Lower lobe of right lung (tissue), 2 donors: ENCODE data around the gene TMEM132D. TPM values are rescaled to one million over a fixed set of nuclear protein-coding genes. Genes with fewer than 3 reads are reported as not detected.

ENCODE experiments used
- ATAC-seq, 2 donors: fragments of 200-7000 bp; cut with Tn5 transposase; one replicate each; pipeline ENCODE4 v1.9.1; 2020 to 2022; ENCODE audit warnings: mild to moderate bottlenecking in 2 of 2, moderate library complexity in 2 of 2
- DNase-seq: peaks from one replicate; pipeline ENCODE4 v3.0.0-alpha.2; 2020
- H3K27ac ChIP-seq: fragments of 200-600 bp; one replicate; pipeline ENCODE4 v1.8.0; 2022
- H3K27me3 ChIP-seq: fragments of 200-600 bp; one replicate; pipeline ENCODE4 v1.8.0; 2022; ENCODE audit warnings: low read depth
- H3K36me3 ChIP-seq: fragments of 200-600 bp; one replicate; pipeline ENCODE4 v1.8.0; 2022; ENCODE audit warnings: mild to moderate bottlenecking
- H3K4me1 ChIP-seq: fragments of 200-600 bp; one replicate; pipeline ENCODE4 v1.8.0; 2022
- H3K4me3 ChIP-seq: fragments of 200-600 bp; one replicate; pipeline ENCODE4 v1.8.0; 2022; ENCODE audit warnings: mild to moderate bottlenecking
- H3K9me3 ChIP-seq: fragments of 200-600 bp; one replicate; pipeline ENCODE4 v1.8.0; 2022
- intact Hi-C: fragments of 100-400 bp; cut with DNase I; formaldehyde crosslinking; loops from one replicate; pipeline ENCODE4 v1.11.0; 2022
- total RNA-seq: library from RNA; stranded (reverse); fragmentation: NEBNext Ultra II Directional; extraction: Animal tissue kit (Norgen Biotek cat#: 25700); gene quantifications from one replicate; pipeline ENCODE4 v1.2.1, GENCODE V29; 2021
- TF ChIP-seq, protein P1 (sequence below): fragments of 200-600 bp; IDR thresholded peaks from one replicate; pipeline ENCODE4 v1.8.0; 2022; ENCODE audit warnings: antibody characterized with exemption, mild to moderate bottlenecking
- donor health status: DM: no; HTN: yes; CAD: no; lungs with severe emphysema.

The TMEM132D gene
- total RNA-seq, 1 donor from 2014 or later = 0.06 TPM

DNA sequence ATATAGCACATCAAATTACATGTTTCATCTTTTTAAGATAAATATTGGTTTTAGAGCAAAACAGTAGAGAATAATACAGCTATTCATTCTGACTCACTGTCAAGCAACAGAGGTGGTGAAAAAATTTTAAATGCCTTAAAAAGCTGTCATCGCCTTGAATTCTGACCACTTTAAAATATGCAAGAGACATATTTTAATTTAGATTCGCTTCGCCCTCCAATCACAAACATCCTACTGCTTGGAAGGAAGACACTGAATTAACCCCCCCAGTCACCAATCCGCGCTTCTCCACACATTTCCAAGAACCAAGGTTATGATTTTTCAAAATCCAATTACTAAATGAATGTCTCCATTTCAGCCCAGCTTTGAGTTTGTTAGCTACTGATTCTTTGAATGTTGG lies 112.4 kb downstream of the TMEM132D start:
- Histone ChIP-seq H3K36me3 (no peaks in the 10 kb centered on the region), H3K27me3 (no peaks in the 10 kb centered on the region), H3K9me3 (no peaks in the 10 kb centered on the region), H3K27ac (no peak overlapping the region), H3K4me1 (no peaks in the 10 kb centered on the region), H3K4me3 (no peak overlapping the region)
- ATAC-seq (no peak), DNase-seq (no peak)
- TF ChIP-seq, protein P1, sequence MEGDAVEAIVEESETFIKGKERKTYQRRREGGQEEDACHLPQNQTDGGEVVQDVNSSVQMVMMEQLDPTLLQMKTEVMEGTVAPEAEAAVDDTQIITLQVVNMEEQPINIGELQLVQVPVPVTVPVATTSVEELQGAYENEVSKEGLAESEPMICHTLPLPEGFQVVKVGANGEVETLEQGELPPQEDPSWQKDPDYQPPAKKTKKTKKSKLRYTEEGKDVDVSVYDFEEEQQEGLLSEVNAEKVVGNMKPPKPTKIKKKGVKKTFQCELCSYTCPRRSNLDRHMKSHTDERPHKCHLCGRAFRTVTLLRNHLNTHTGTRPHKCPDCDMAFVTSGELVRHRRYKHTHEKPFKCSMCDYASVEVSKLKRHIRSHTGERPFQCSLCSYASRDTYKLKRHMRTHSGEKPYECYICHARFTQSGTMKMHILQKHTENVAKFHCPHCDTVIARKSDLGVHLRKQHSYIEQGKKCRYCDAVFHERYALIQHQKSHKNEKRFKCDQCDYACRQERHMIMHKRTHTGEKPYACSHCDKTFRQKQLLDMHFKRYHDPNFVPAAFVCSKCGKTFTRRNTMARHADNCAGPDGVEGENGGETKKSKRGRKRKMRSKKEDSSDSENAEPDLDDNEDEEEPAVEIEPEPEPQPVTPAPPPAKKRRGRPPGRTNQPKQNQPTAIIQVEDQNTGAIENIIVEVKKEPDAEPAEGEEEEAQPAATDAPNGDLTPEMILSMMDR = no peak
- intact Hi-C loops = no loop called here

DNA sequence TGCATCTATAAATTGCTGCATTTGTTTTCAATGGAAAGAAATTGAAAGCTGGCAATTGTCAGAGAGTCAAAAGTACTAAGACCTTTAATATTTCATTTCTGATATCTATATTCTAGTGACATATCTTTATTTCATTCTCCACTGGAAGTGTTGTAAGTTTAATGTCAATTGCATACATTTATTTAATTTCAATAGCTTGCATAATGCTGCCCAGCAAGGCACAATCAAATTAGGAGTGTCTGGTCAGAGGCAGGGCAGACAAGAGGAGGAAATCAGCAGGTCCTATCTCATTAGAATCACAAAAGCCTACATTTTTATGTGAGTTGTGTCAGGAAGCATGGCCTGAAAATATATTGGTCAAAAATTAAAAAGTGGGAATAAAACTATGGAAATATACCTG lies 112.9 kb downstream of the TMEM132D start:
- Histone ChIP-seq H3K27me3 (no peaks in the 10 kb centered on the region), H3K4me3 (no peak overlapping the region), H3K36me3 (no peaks in the 10 kb centered on the region), H3K9me3 (no peaks in the 10 kb centered on the region), H3K4me1 (no peaks in the 10 kb centered on the region), H3K27ac (no peak overlapping the region)
- TF ChIP-seq, protein P1 = no peak
- DNase-seq (no peak), ATAC-seq (no peak)
- intact Hi-C loops = no loop called here

DNA sequence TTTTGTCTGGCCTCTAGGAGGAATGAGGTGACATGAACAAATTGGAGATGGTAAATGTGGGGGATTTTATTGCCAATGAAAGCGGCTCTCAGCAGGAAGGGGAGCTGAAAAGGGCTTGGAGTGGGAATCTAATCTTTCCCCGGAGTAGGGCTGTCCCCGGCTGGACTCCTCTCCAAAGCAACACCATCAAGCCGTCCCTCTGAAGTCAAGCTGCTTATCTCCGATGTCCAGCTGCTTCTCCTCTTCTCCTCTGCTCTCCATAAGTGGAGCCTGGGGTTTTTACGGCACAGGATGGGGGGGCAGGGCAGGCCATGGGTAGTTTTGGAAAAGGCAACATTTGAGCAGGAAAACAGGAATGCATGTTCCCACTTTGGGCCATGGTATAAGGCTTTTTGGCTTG lies 113.5 kb downstream of the TMEM132D start:
- Histone ChIP-seq H3K36me3 (no peaks in the 10 kb centered on the region), H3K27ac (no peak overlapping the region), H3K27me3 (no peaks in the 10 kb centered on the region), H3K4me3 (no peak overlapping the region), H3K9me3 (peaks cover 3% of the 10 kb centered on the region), H3K4me1 (no peaks in the 10 kb centered on the region)
- TF ChIP-seq, protein P1 = no peak
- DNase-seq = no peak
- no peak for ATAC-seq
- intact Hi-C loops = no loop called here

DNA sequence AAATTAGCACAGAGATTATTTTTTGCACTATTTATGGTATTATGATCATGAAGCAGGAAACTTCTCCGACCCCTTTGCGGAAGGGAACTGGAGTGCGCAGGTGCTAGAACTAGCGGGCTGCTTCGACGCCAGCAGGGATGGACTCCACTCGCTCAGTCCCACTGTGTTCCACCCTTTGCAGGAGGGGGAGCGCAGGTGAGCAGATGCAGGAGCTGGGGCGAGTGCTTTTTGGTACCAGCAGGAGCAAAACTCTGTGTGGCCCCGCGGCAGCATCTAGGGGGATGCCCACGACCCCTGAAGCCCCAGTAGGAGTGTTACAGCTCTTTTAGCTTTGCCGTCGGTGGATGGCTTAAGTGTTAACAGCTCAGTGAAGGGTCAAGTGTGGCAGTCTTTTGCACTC lies 113.9 kb downstream of the TMEM132D start:
- ATAC-seq (no peak), DNase-seq (no peak)
- TF ChIP-seq, protein P1 = no peak
- Histone ChIP-seq H3K4me1 (no peaks in the 10 kb centered on the region), H3K27me3 (no peaks in the 10 kb centered on the region), H3K36me3 (no peaks in the 10 kb centered on the region), H3K9me3 (peaks cover 3% of the 10 kb centered on the region), H3K27ac (no peak overlapping the region), H3K4me3 (no peak overlapping the region)
- intact Hi-C loops = no loop called here

DNA sequence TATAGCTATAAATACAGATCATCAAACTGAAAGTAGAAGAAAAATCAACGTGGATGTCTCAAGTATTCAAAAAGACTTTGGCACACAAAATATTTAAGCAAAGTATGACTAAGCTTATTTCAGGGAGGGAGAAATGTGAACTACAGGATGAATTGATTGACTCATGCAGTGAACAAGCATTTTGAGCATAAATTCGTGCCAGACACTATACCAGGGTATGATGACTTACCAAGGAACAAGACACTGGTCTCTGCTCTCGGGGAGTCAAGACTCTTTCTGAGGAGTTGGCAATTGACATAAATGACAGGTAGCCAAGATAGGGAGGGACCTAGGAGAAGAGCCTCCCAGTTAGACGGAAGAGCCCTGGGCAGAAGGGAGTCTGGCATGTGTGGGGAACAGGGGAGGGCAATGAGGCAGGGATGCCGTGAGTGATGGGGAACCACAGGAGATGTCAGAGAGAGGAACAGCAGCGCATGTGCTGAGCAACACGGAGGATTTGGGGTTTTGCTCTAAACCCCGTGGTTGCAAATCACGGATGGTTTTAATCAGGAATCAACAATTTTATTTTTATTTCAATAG lies 115.2 kb downstream of the TMEM132D start:
- TF ChIP-seq, protein P1 = no peak
- H3K36me3 ChIP-seq = no peaks in the 10 kb centered on the region
- no peaks in the 10 kb centered on the region for H3K4me1 ChIP-seq
- intact Hi-C loops = no loop called here
- no peak overlapping the region for H3K27ac ChIP-seq
- no peak for ATAC-seq
- H3K27me3 ChIP-seq = no peaks in the 10 kb centered on the region
- peaks cover 3% of the 10 kb centered on the region for H3K9me3 ChIP-seq
- no peak overlapping the region for H3K4me3 ChIP-seq
- no peak for DNase-seq
